Testis (tissue), 2 donors: Measurements from ENCODE around the gene ALKBH5.

Experiments
- POLR2A ChIP-seq: fragments of 450-650 bp; IDR thresholded peaks from one replicate; pipeline ENCODE4 v1.6.1; 2017; ENCODE audit warnings: antibody characterized with exemption, mild to moderate bottlenecking, moderate library complexity
- TF ChIP-seq, protein P1 (sequence below), 3 experiments: fragments of 450-650 bp in 2 of 3; fragments of 200-600 bp in 1 of 3; sonication (generic) in 1 of 3; IDR thresholded peaks; one replicate each; pipeline ENCODE4 v1.5.1; 2016 to 2019; ENCODE audit warnings: antibody characterized with exemption in 3 of 3, mild to moderate bottlenecking in 2 of 3, moderate library complexity in 1 of 3

DNA sequence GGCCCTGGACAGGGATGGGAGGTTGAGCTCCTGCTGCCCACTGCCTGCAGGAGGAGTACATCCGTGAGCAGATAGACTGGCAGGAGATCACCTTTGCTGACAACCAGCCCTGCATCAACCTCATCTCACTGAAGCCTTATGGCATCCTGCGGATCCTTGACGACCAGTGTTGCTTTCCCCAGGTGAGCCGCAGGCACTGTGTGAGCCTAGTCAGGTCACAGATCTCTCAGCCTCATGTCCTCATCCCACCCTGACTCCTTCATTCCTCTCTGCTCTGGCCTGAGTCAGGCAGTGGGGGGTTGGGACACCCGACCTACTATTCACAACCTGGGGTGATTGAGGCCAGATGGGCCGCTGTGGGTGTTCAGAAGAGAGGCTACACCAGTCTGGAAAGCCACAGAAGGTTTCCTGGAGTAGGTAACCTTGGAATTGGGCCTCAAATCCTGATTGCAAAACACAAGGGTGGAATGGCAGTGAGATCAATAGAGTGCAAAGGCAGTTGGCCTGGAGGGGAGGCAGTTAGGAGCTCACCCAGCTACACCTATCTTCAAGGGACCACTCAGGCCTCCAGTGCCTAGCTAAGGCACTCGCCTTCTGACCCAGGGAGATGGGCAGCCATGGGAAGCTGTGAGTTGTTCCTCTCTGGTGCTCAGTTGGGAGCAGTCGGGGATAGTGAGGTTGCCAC, 45.4 kb upstream of the ALKBH5 start:
- TF ChIP-seq, protein P1, sequence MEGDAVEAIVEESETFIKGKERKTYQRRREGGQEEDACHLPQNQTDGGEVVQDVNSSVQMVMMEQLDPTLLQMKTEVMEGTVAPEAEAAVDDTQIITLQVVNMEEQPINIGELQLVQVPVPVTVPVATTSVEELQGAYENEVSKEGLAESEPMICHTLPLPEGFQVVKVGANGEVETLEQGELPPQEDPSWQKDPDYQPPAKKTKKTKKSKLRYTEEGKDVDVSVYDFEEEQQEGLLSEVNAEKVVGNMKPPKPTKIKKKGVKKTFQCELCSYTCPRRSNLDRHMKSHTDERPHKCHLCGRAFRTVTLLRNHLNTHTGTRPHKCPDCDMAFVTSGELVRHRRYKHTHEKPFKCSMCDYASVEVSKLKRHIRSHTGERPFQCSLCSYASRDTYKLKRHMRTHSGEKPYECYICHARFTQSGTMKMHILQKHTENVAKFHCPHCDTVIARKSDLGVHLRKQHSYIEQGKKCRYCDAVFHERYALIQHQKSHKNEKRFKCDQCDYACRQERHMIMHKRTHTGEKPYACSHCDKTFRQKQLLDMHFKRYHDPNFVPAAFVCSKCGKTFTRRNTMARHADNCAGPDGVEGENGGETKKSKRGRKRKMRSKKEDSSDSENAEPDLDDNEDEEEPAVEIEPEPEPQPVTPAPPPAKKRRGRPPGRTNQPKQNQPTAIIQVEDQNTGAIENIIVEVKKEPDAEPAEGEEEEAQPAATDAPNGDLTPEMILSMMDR (IDR thresholded peaks at IDR 0.05), result no peak
- no peak for TF ChIP-seq POLR2A
